Thymus (tissue), 11 donors: ENCODE results near the gene TCF19. TPM values are rescaled to one million over a fixed set of nuclear protein-coding genes. Genes with fewer than 3 reads are reported as not detected.
"Not testable (repeated sequence)": the region's sequence is repeated elsewhere in the genome, so short reads cannot be mapped to it uniquely, and the experiment has no call there.

ENCODE experiments used
- DNase-seq, 9 donors: peaks; one replicate each; pipeline ENCODE4 v3.0.0-alpha.2; 2013; ENCODE audit warnings: low spot score in 9 of 9, low read depth in 6 of 9, missing footprints in 1 of 9
- H3K27ac ChIP-seq, 2 donors: one replicate each; pipeline ENCODE4 v1.5.1; 2013; ENCODE audit warnings: control low read depth in 1 of 2, low read depth in 1 of 2, low read length in 1 of 2, mild to moderate bottlenecking in 1 of 2, moderate library complexity in 1 of 2
- H3K27me3 ChIP-seq, 2 donors: one replicate each; pipeline ENCODE4 v1.5.1; 2013; ENCODE audit warnings: low read length in 1 of 2; ENCODE audit not compliant: control insufficient read depth in 2 of 2, insufficient read depth in 1 of 2
- H3K36me3 ChIP-seq, 2 donors: one replicate each; pipeline ENCODE4 v1.5.1; 2013; ENCODE audit warnings: low read length in 1 of 2, mild to moderate bottlenecking in 1 of 2, moderate library complexity in 1 of 2; ENCODE audit not compliant: control insufficient read depth in 2 of 2, insufficient read depth in 2 of 2
- H3K4me1 ChIP-seq, 2 donors: one replicate each; pipeline ENCODE4 v1.5.1; 2013; ENCODE audit warnings: low read length in 2 of 2; ENCODE audit not compliant: control insufficient read depth in 2 of 2, insufficient read depth in 2 of 2
- H3K4me3 ChIP-seq, 2 donors: one replicate each; pipeline ENCODE4 v1.5.1; 2013; ENCODE audit warnings: low read length in 2 of 2, control low read depth in 1 of 2, mild to moderate bottlenecking in 1 of 2
- H3K9me3 ChIP-seq, 2 donors: one replicate each; pipeline ENCODE4 v1.5.1; 2013; ENCODE audit warnings: low read length in 1 of 2, mild to moderate bottlenecking in 1 of 2; ENCODE audit not compliant: control insufficient read depth in 2 of 2, insufficient read depth in 1 of 2
- WGBS: extraction: QIAGEN DNeasy Blood & Tissue Kit; methylation state at CpG from one replicate; pipeline ENCODE4 v1.1.7; 2013; 5-methylcytosine and 5-hydroxymethylcytosine counted together
- polyA plus RNA-seq: library from polyadenylated mRNA; stranded (reverse); fragments of 200-250 nt; gene quantifications from one replicate; pipeline ENCODE4 v1.2.3, GENCODE V29; 2013
- total RNA-seq: library from RNA; stranded (reverse); fragments of 120-200 nt; gene quantifications from one replicate; pipeline ENCODE4 v1.2.4, GENCODE V29; 2013
- donor health status: healthy.

TCF19 gene
- total and polyA plus RNA-seq, 2 donors: 5.1 to 23.8 TPM

DNA sequence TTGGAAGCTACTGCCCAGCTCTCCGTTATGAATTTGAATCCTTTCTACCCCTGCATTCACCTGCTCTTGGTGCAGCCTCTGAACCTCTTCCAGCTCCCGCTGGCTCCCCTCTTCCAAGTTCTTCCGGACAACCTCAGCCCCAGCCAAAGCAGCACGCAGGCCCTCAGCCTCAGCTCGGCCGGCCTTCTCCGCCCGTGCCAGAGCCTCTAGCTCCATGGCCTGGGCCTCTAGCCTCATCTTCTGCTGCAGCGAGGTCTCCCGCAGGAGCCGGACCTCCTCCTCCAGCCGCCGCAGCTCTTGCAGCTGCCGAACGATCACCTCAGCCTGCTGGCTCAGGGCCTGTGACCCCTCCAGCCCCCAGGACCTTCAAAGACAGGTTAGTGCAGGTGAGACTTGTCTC lies 4.0 kb upstream of the TCF19 start:
- H3K36me3 ChIP-seq: peaks cover 19 to 23% of the 10 kb centered on the region in 2 donors
- no peak overlapping the region for H3K27ac ChIP-seq
- no peaks in the 10 kb centered on the region for H3K9me3 ChIP-seq
- H3K4me3 ChIP-seq: no peak overlapping the region
- WGBS: 89% methylated on average over 15 of the region's 15 CpGs
- H3K4me1 ChIP-seq: peaks cover 8 to 16% of the 10 kb centered on the region in 2 donors
- no peaks in the 10 kb centered on the region for H3K27me3 ChIP-seq
- DNase-seq: no peak

DNA sequence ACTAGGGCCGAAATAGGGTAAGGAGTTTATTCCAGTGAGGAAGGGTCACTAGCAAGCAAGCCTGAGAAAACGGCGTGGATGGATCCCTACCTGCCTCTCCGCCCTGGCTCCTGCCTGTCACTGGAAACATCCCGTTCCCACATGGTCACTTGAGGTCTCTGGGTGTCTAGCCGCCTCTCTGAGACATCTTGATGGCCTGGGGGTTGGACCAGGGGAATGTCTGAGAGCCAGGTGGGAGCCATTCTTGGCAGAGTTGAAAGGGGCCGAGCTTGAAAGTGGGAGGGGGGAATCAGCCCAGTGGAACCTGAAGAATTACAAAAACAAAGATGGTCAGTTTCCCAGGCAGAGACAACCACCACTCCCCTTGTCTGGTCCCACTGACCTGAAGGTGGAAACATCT lies 1.7 kb upstream of the TCF19 start:
- H3K27ac ChIP-seq: no peak overlapping the region
- no peak for DNase-seq
- WGBS: 97% methylated on average over 7 of the region's 7 CpGs
- no peak overlapping the region for H3K4me3 ChIP-seq
- no peaks in the 10 kb centered on the region for H3K27me3 ChIP-seq
- H3K4me1 ChIP-seq: peaks cover 13 to 20% of the 10 kb centered on the region in 2 donors
- H3K36me3 ChIP-seq: peaks cover 12 to 13% of the 10 kb centered on the region in 2 donors
- H3K9me3 ChIP-seq: no peaks in the 10 kb centered on the region

DNA sequence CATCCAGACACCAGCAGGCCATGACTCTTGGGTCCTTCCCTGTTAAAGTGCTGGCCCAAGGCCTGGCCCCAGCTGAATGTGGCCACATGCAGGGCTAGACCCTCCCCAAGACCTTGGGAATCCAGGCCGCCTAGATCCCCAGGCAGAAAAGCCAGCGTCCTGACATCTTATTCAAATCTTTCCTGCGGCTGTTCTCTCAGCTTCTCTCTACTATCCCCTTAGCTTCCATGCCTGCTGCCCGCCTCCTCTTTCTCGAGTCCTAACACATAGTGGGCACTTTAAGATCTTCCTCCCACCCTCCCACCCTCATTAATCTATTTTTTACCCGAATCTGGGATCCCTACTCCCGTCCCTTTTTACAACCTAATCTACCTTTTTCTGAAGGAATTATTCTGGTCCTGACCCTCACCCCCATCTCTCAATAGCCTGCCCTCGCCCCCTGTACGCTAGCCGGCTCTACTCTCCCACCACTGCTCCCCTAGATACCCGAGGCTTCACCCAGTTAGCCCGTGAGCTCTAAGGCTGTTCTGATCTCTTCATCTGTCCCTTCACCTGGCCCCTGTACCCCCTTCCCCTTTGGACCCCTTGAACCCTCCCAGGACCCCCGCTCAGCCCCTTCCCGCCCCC lies 763 bp upstream of the TCF19 start, which contains the start of gene CCHCR1:
CCHCR1 (minus strand) TSS at position 290 of the 627 bp plus-strand sequence; CDS start at position 88, 202 bp downstream.
- H3K36me3 ChIP-seq: peaks cover 19 to 23% of the 10 kb centered on the region in 2 donors
- no peaks in the 10 kb centered on the region for H3K9me3 ChIP-seq
- 18% methylated on average over 14 of the region's 14 CpGs for WGBS
- H3K4me1 ChIP-seq: peaks cover 13 to 20% of the 10 kb centered on the region in 2 donors
- peak within 1 kb of the TSS; percentile 70 to 79 for H3K27ac ChIP-seq
- H3K27me3 ChIP-seq: no peaks in the 10 kb centered on the region
- H3K4me3 ChIP-seq: peak within 1 kb of the TSS; percentile 61 to 82
- no peak for DNase-seq

DNA sequence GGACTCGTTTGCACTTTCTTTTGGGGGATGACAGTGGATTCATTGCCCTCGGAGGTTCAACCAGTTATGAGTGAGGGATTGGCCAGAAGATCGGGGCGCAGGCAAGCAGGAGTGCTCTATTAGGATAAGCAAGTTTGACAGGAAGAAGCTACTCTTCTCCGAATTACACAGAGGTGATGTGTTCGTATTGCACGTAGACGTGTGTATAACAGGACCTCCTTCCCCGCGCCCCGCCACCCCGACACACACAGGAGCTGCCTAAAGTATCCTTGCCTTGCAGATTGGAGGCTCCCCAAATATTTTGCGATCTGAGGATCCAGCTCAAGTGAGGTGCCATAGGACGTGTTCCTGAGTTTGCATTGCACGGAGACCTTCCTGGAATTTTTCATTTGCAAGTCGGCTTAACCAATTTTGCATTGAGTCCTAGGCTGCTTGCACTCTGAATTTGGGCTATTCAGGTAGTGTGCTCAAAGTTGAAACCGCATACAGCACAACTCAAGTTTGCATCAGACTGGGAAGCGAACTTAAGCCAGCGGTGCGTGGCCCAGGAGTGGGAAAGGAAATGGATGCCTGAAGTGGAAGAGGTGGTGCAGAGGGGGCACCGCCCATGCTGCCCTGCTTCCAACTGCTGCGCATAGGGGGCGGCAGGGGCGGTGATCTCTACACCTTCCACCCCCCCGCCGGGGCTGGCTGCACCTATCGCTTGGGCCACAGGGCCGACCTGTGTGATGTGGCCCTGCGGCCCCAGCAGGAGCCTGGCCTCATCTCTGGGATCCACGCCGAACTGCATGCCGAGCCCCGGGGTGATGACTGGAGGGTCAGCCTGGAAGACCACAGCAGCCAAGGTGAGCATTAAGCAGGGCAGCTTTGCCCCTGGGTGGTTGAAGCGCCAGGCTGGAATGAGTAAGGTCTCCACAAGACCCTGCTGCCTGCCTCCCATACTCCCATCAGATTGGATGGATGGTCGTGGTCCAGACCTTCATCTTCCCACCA lies 770 bp downstream of the TCF19 start:
- DNase-seq: peak in 4 of 9 donors; percentile 10 to 26 (median 12)
- Histone ChIP-seq H3K27me3 (no peaks in the 10 kb centered on the region), H3K4me1 (peaks cover 13 to 20% of the 10 kb centered on the region in 2 donors), H3K36me3 (peaks cover 22 to 35% of the 10 kb centered on the region in 2 donors), H3K9me3 (no peaks in the 10 kb centered on the region), H3K4me3 (peak overlapping the region; percentile 61 to 82), H3K27ac (peak overlapping the region in 1 of 2 donors; percentile 63)
- 28% methylated on average over 35 of the region's 35 CpGs for WGBS

DNA sequence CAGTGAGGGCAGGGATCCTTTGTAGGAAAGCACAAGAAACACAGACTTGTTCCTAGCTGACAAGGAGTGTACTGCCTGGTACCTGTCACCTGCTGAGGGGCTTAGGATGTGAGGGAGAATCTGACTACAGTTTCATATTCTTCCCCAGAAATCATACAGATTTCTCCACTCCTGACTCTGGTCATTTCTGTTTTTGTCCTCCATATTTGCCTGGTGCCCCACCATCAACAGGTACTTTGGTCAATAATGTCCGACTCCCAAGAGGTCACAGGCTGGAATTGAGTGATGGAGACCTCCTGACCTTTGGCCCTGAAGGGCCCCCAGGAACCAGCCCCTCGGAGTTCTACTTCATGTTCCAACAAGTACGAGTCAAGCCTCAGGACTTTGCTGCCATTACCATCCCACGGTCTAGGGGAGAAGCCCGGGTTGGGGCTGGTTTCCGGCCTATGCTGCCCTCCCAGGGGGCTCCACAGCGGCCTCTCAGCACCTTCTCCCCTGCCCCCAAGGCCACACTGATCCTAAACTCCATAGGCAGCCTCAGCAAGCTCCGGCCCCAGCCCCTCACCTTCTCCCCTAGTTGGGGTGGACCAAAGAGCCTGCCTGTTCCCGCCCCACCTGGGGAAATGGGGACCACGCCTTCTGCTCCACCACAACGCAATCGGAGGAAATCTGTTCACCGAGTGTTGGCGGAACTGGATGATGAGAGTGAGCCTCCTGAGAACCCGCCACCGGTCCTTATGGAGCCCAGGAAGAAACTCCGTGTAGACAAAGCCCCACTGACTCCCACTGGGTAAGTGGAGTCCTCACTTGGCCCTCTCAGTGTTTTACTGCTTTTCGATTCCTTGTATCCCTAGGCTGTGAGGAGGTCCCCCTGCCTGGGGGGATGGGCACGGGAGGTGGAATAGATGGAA lies 3.1 kb downstream of the TCF19 start:
- no peak overlapping the region for H3K4me3 ChIP-seq
- 98% methylated on average over 19 of the region's 19 CpGs for WGBS

DNA sequence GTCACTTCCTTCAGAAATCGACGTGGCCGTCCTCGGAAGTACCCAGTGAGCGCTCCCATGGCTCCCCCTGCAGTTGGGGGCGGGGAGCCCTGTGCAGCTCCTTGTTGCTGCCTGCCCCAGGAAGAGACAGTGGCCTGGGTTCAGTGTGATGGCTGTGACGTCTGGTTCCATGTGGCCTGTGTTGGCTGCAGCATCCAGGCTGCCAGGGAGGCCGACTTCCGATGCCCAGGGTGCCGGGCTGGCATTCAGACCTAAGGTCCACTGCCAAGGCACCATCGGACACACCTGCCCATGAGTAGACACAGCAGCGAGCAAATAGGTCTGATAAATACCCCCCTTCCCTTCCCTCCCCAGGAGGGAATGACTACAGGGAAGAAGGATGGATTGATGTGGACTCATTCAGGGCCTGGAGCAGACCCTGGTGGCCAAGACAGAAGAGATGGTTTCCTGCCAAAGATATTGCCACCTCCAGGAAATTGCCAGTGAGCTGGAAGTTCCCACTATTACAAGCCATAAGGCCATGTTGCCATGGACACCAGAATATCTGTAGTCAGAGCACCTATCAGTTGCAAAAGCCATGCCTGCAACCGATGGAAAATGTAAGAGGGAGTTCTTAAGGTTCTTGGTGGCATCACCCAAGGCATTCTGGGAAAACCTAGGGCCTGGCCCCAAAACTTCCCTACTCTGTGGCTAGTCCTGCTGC lies 4.2 kb downstream of the TCF19 start:
- WGBS: 98% methylated on average over 13 of the region's 13 CpGs
- no peak overlapping the region for H3K4me3 ChIP-seq
- DNase-seq: no peak
- H3K27ac ChIP-seq: no peak overlapping the region
- no peaks in the 10 kb centered on the region for H3K9me3 ChIP-seq
- H3K27me3 ChIP-seq: no peaks in the 10 kb centered on the region
- H3K4me1 ChIP-seq: peaks cover 8 to 12% of the 10 kb centered on the region in 2 donors
- peaks cover 16 to 36% of the 10 kb centered on the region in 2 donors for H3K36me3 ChIP-seq

More for the DNA sequence above, 3.1 kb downstream of the TCF19 start:
- Histone ChIP-seq H3K36me3 (peaks cover 16 to 36% of the 10 kb centered on the region in 2 donors), H3K4me1 (peaks cover 13 to 20% of the 10 kb centered on the region in 2 donors), H3K27me3 (no peaks in the 10 kb centered on the region), H3K27ac (no peak overlapping the region), H3K9me3 (no peaks in the 10 kb centered on the region)
- no peak for DNase-seq

DNA sequence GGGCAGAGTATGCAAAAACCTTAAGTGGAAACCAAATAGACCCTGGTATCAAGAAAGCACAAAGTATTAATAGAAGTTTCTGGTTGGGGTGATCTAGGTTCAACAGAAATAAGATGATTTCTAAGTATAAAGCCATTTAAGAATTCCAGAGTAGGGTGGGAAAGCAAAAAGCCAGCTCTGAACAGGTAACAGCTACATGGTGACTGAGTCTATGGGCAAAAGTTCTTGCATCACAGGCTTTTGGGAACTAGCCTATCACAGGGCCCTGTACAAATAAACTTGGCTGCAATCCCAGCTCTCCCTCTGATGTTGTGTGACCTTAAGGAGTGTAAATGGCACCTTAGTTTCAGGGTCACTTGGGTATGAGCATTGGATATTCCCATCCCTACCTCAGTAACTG lies 5.5 kb downstream of the TCF19 start:
- H3K36me3 ChIP-seq: peaks cover 16 to 36% of the 10 kb centered on the region in 2 donors
- H3K27me3 ChIP-seq: no peaks in the 10 kb centered on the region
- H3K9me3 ChIP-seq: no peaks in the 10 kb centered on the region
- DNase-seq: no peak
- peaks cover 8 to 10% of the 10 kb centered on the region in 2 donors for H3K4me1 ChIP-seq
- H3K27ac ChIP-seq: no peak overlapping the region
- no peak overlapping the region for H3K4me3 ChIP-seq

DNA sequence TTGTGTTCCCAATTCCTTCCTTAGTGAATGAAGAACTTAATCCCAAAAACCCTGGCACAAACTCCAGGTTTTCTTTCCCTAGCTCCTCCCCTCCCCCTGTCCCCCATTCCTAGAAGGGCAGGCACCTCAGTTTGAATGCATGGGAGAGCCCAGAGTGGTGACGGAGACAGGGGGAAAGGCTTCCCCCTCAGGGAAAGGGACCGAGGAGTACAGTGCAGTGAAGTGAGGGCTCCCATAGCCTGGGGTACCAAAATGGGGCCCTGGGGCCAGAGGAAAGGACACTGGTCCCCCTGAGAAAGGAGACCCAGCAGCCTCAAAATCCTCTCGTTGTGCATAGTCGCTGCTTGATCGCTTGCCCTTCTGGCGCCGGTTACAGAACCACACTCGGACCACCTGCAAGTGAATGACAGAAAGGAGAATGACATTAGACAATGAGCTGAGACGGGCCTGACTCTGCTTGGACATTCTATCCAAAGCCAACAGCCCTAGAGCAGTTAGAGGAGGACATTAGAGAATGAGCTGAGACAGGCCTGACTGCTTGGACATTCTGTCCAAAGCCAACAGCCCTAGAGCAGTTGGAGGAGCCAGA lies 6.2 kb downstream of the TCF19 start:
- DNase-seq, H3K9me3 ChIP-seq, H3K27ac ChIP-seq, H3K27me3 ChIP-seq, H3K4me1 ChIP-seq, H3K4me3 ChIP-seq: not testable (repeated sequence)
- H3K36me3 ChIP-seq: peaks cover 16 to 36% of the 10 kb centered on the region in 2 donors
- 96% methylated on average over 7 of the region's 9 CpGs for WGBS
